Hepatocyte (in vitro differentiated cells): ENCODE measurements around the gene RAB38. TPM values are rescaled to one million over a fixed set of nuclear protein-coding genes. Genes with fewer than 3 reads are reported as not detected.

Experiments
- DNase-seq: peaks from one replicate; pipeline ENCODE4 v3.0.0-alpha.2; 2016; ENCODE audit warnings: low spot score
- H2AFZ ChIP-seq: fragments of 200-600 bp; sonication (generic); 2 replicates; pipeline ENCODE4 v1.6.0; 2016; ENCODE audit warnings: antibody characterized with exemption, mild to moderate bottlenecking
- H3K27ac ChIP-seq: fragments of 200-600 bp; sonication (generic); 2 replicates; pipeline ENCODE4 v1.5.1; 2016; ENCODE audit warnings: mild to moderate bottlenecking
- H3K27me3 ChIP-seq: fragments of 200-600 bp; sonication (generic); 2 replicates; pipeline ENCODE4 v1.6.1; 2016
- H3K36me3 ChIP-seq: fragments of 200-600 bp; sonication (generic); replicated peaks from 2 replicates; pipeline ENCODE4 v1.5.1; 2016; ENCODE audit warnings: low read depth; ENCODE audit not compliant: insufficient read depth
- H3K4me1 ChIP-seq: fragments of 200-600 bp; sonication (generic); 2 replicates; pipeline ENCODE4 v1.5.1; 2016; ENCODE audit warnings: mild to moderate bottlenecking, moderate library complexity; ENCODE audit not compliant: insufficient read depth
- H3K4me2 ChIP-seq: fragments of 200-600 bp; sonication (generic); 2 replicates; pipeline ENCODE4 v1.6.0; 2016
- H3K4me3 ChIP-seq: fragments of 200-600 bp; sonication (generic); 2 replicates; pipeline ENCODE4 v1.5.1; 2016; ENCODE audit warnings: mild to moderate bottlenecking
- H3K79me2 ChIP-seq: fragments of 200-600 bp; sonication (generic); 2 replicates; pipeline ENCODE4 v1.6.0; 2017; ENCODE audit warnings: mild to moderate bottlenecking
- H3K9me2 ChIP-seq: fragments of 200-600 bp; sonication (generic); replicated peaks from 2 replicates; pipeline ENCODE4 v1.6.0; 2017; ENCODE audit warnings: mild to moderate bottlenecking; ENCODE audit not compliant: insufficient read depth
- H3K9me3 ChIP-seq: fragments of 200-600 bp; sonication (generic); 2 replicates; pipeline ENCODE4 v1.5.1; 2016; ENCODE audit warnings: low read depth, mild to moderate bottlenecking
- H4K20me1 ChIP-seq: fragments of 200-600 bp; sonication (generic); 2 replicates; pipeline ENCODE4 v1.6.0; 2016; ENCODE audit warnings: mild to moderate bottlenecking; ENCODE audit not compliant: insufficient read depth, poor library complexity, severe bottlenecking
- CTCF ChIP-seq: fragments of 200-600 bp; sonication (generic); IDR thresholded peaks from 2 replicates; pipeline ENCODE4 v1.5.1; 2016; ENCODE audit warnings: antibody characterized with exemption, mild to moderate bottlenecking; ENCODE audit not compliant: poor library complexity
- EZH2 ChIP-seq: fragments of 200-600 bp; sonication (generic); IDR thresholded peaks from 2 replicates; pipeline ENCODE4 v1.6.1; 2016; ENCODE audit warnings: antibody characterized with exemption, mild to moderate bottlenecking, borderline replicate concordance
- EZH2phosphoT487 ChIP-seq: fragments of 200-600 bp; sonication (generic); IDR thresholded peaks from one replicate; pipeline ENCODE4 v1.6.1; 2018; ENCODE audit warnings: antibody characterized with exemption, mild to moderate bottlenecking, low read depth, moderate library complexity; ENCODE audit not compliant: unreplicated experiment, severe bottlenecking
- WGBS: methylation state at CpG from one replicate; pipeline ENCODE4 v1.1.6; 2016; ENCODE audit warnings: low lambda C conversion rate; ENCODE audit errors: missing lambda C conversion rate; 5-methylcytosine and 5-hydroxymethylcytosine counted together
- polyA plus RNA-seq: library from polyadenylated mRNA; unstranded; fragments of >200 nt; fragmentation: Nextera tagmentation; extraction: Ambion mirVana; gene quantifications from 2 replicates; pipeline ENCODE4 v1.2.1, GENCODE V29; 2016
- total RNA-seq: library from RNA; depleted of rRNA; stranded (reverse); fragments of >200 nt; gene quantifications from 2 replicates; pipeline ENCODE4 v1.2.3, GENCODE V29; 2014

Gene RAB38
- total and polyA plus RNA-seq, 2 experiments from 2014 or later = 14.6 to 14.8 TPM

GRCh38 chr11:88102598-88102934, 72.7 kb downstream of the RAB38 start:
- H3K36me3 ChIP-seq = no peaks in the 10 kb centered on the region
- H3K4me3 ChIP-seq = no peak overlapping the region
- no peak for TF ChIP-seq CTCF
- TF ChIP-seq EZH2phosphoT487 = no peak
- no peak for TF ChIP-seq EZH2
- H3K9me2 ChIP-seq = no peaks in the 10 kb centered on the region
- H4K20me1 ChIP-seq = no peaks in the 10 kb centered on the region
- H3K79me2 ChIP-seq = no peaks in the 10 kb centered on the region
- no peaks in the 10 kb centered on the region for H3K9me3 ChIP-seq
- H3K4me1 ChIP-seq = peaks cover 5% of the 10 kb centered on the region
- peak; percentile 8 for DNase-seq
- H2AFZ ChIP-seq = no peak overlapping the region
- H3K4me2 ChIP-seq = no peak overlapping the region
- H3K27ac ChIP-seq = peak overlapping the region; percentile 8
- H3K27me3 ChIP-seq = no peaks in the 10 kb centered on the region
- WGBS = 80% methylated on average over 3 of the region's 3 CpGs

- H2AFZ ChIP-seq = no peak overlapping the region
- no peaks in the 10 kb centered on the region for H3K79me2 ChIP-seq
- H3K27ac ChIP-seq = no peak overlapping the region
- no peaks in the 10 kb centered on the region for H4K20me1 ChIP-seq
- no peaks in the 10 kb centered on the region for H3K9me2 ChIP-seq
- H3K36me3 ChIP-seq = no peaks in the 10 kb centered on the region
- no peaks in the 10 kb centered on the region for H3K9me3 ChIP-seq
- no peak overlapping the region for H3K4me2 ChIP-seq
- no peak for DNase-seq
- no peaks in the 10 kb centered on the region for H3K27me3 ChIP-seq
- WGBS = 88% methylated on average over 3 of the region's 3 CpGs
- no peak for TF ChIP-seq CTCF
- TF ChIP-seq EZH2 = no peak
- no peak for TF ChIP-seq EZH2phosphoT487
- no peak overlapping the region for H3K4me3 ChIP-seq
- peaks cover 5% of the 10 kb centered on the region for H3K4me1 ChIP-seq
Measured at GRCh38 chr11:88101881-88102597, 73.2 kb downstream of the RAB38 start.

- no peaks in the 10 kb centered on the region for H4K20me1 ChIP-seq
- TF ChIP-seq EZH2phosphoT487 = no peak
- no peak for TF ChIP-seq CTCF
- TF ChIP-seq EZH2 = no peak
- WGBS = 59% methylated on average over 6 of the region's 6 CpGs
- H3K4me1 ChIP-seq = peaks cover 5% of the 10 kb centered on the region
- H3K27ac ChIP-seq = no peak overlapping the region
- no peaks in the 10 kb centered on the region for H3K27me3 ChIP-seq
- no peaks in the 10 kb centered on the region for H3K9me2 ChIP-seq
- no peak overlapping the region for H3K4me2 ChIP-seq
- H3K36me3 ChIP-seq = no peaks in the 10 kb centered on the region
- H3K79me2 ChIP-seq = no peaks in the 10 kb centered on the region
- no peak overlapping the region for H3K4me3 ChIP-seq
- DNase-seq = no peak
- H2AFZ ChIP-seq = no peak overlapping the region
- H3K9me3 ChIP-seq = no peaks in the 10 kb centered on the region
Measured at GRCh38 chr11:88100151-88100550, 75.1 kb downstream of the RAB38 start.
